GM12878 (cell line): Measurements from ENCODE around the gene CD38. TPM values are rescaled to one million over a fixed set of nuclear protein-coding genes. Genes with fewer than 3 reads are reported as not detected.

ENCODE experiments used
- BACH1 ChIP-seq: fragments of 450-650 bp; IDR thresholded peaks from 2 replicates; pipeline ENCODE4 v1.6.1; 2017; ENCODE audit warnings: mild to moderate bottlenecking, borderline replicate concordance
- BHLHE40 ChIP-seq, 2 experiments: fragments of 450-650 bp in 1 of 2; IDR thresholded peaks; 2 replicates each; pipeline ENCODE4 v1.6.1; 2011 to 2017; ENCODE audit warnings: low read depth in 2 of 2, borderline replicate concordance in 1 of 2, improper control_type of control experiment in 1 of 2, low read length in 1 of 2, mild to moderate bottlenecking in 1 of 2
- CUX1 ChIP-seq: IDR thresholded peaks from 2 replicates; pipeline ENCODE4 v1.6.1; 2012; ENCODE audit warnings: improper control_type of control experiment, low read depth, low read length; ENCODE audit not compliant: insufficient replicate concordance
- EED ChIP-seq: sonication (generic); IDR thresholded peaks from 2 replicates; pipeline ENCODE4 v1.6.1; 2016; ENCODE audit warnings: antibody characterized with exemption, low read depth
- FOS ChIP-seq: IDR thresholded peaks from 3 replicates; pipeline ENCODE4 v1.6.1; 2011; ENCODE audit warnings: borderline replicate concordance; ENCODE audit not compliant: insufficient read length; ENCODE audit errors: extremely low read depth
- IKZF2 ChIP-seq, 2 experiments: fragments of 450-650 bp; IDR thresholded peaks; 2 replicates each; pipeline ENCODE4 v1.6.1; 2017; ENCODE audit warnings: mild to moderate bottlenecking in 2 of 2, moderate library complexity in 2 of 2
- NFIC ChIP-seq: IDR thresholded peaks from 2 replicates; pipeline ENCODE4 v1.6.1; 2012; ENCODE audit warnings: low read depth, mild to moderate bottlenecking, inconsistent platforms, low read length, moderate library complexity
- POLR2AphosphoS5 ChIP-seq: IDR thresholded peaks from 2 replicates; pipeline ENCODE4 v1.6.1; 2011; ENCODE audit warnings: mild to moderate bottlenecking, low read length, inconsistent platforms
- RUNX3 ChIP-seq: IDR thresholded peaks from 2 replicates; pipeline ENCODE4 v1.6.1; 2012; ENCODE audit warnings: low read length, inconsistent platforms
- ZSCAN29 ChIP-seq: fragments of 450-650 bp; IDR thresholded peaks from 2 replicates; pipeline ENCODE4 v1.6.1; 2017; ENCODE audit warnings: mild to moderate bottlenecking, moderate library complexity
- polyA plus RNA-seq, 11 experiments: library from polyadenylated mRNA; depleted of rRNA in 4 of 11; unstranded in 6 of 11; stranded (reverse) in 5 of 11; fragments of >200 nt; fragmentation: Nextera tagmentation in 4 of 11; fragmentation: Illumina TruSeq in 1 of 11; extraction: Ambion mirVana in 4 of 11; extraction: Trizol in 1 of 11; gene quantifications; 1 replicate in 1 of 11; 2 replicates in 10 of 11; pipeline versions ENCODE4 v1.2.1 to v1.2.3, GENCODE V29; 2011 to 2016; ENCODE audit warnings: inconsistent platforms in 2 of 11, missing spikeins in 2 of 11, low read depth in 1 of 11
- total RNA-seq, 4 experiments: library from RNA; depleted of rRNA in 3 of 4; stranded (reverse); fragments of >200 nt in 3 of 4; fragmentation: Illumina TruSeq in 1 of 4; extraction: Trizol in 1 of 4; gene quantifications; 2 replicates each; pipeline versions ENCODE4 v1.2.1 to v1.2.3, GENCODE V29; 2013 to 2021
- TF ChIP-seq, protein P1 (sequence below): fragments of 450-650 bp; IDR thresholded peaks from 2 replicates; pipeline ENCODE4 v1.6.1; 2017; ENCODE audit warnings: mild to moderate bottlenecking, moderate library complexity
- TF ChIP-seq, protein P2 (sequence below): IDR thresholded peaks from 2 replicates; pipeline ENCODE4 v1.6.1; 2012; ENCODE audit warnings: low read length, inconsistent platforms
- TF ChIP-seq, protein P3 (sequence below): fragments of 450-650 bp; conservative IDR thresholded peaks from 2 replicates; pipeline ENCODE4 v1.6.1; 2017; ENCODE audit warnings: mild to moderate bottlenecking, moderate library complexity

The CD38 gene
- total and polyA plus RNA-seq, 10 of the 15 experiments (the other 5 are each of a cell fraction or from before 2014, with no cell fraction given): 3.5 to 39.8 (median 12.7) TPM

GRCh38 chr4:15765910-15766697 is 12.0 kb upstream of the CD38 start (continued):
- TF ChIP-seq, protein P1, sequence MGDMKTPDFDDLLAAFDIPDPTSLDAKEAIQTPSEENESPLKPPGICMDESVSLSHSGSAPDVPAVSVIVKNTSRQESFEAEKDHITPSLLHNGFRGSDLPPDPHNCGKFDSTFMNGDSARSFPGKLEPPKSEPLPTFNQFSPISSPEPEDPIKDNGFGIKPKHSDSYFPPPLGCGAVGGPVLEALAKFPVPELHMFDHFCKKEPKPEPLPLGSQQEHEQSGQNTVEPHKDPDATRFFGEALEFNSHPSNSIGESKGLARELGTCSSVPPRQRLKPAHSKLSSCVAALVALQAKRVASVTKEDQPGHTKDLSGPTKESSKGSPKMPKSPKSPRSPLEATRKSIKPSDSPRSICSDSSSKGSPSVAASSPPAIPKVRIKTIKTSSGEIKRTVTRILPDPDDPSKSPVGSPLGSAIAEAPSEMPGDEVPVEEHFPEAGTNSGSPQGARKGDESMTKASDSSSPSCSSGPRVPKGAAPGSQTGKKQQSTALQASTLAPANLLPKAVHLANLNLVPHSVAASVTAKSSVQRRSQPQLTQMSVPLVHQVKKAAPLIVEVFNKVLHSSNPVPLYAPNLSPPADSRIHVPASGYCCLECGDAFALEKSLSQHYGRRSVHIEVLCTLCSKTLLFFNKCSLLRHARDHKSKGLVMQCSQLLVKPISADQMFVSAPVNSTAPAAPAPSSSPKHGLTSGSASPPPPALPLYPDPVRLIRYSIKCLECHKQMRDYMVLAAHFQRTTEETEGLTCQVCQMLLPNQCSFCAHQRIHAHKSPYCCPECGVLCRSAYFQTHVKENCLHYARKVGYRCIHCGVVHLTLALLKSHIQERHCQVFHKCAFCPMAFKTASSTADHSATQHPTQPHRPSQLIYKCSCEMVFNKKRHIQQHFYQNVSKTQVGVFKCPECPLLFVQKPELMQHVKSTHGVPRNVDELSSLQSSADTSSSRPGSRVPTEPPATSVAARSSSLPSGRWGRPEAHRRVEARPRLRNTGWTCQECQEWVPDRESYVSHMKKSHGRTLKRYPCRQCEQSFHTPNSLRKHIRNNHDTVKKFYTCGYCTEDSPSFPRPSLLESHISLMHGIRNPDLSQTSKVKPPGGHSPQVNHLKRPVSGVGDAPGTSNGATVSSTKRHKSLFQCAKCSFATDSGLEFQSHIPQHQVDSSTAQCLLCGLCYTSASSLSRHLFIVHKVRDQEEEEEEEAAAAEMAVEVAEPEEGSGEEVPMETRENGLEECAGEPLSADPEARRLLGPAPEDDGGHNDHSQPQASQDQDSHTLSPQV: no peak
- peak; percentile 42 to 46; a peak in 2 of 4 replicates for TF ChIP-seq IKZF2 (IDR thresholded peaks at IDR 0.05)
- TF ChIP-seq CUX1: no peak
- peak in 1 of 2 experiments; percentile 26; a peak in 1 of 4 replicates for TF ChIP-seq BHLHE40 (IDR thresholded peaks at IDR 0.05; ENCODE audit: borderline replicate concordance in 1 of 2, low read depth in 2 of 2, low read length in 1 of 2)
- TF ChIP-seq, protein P2, sequence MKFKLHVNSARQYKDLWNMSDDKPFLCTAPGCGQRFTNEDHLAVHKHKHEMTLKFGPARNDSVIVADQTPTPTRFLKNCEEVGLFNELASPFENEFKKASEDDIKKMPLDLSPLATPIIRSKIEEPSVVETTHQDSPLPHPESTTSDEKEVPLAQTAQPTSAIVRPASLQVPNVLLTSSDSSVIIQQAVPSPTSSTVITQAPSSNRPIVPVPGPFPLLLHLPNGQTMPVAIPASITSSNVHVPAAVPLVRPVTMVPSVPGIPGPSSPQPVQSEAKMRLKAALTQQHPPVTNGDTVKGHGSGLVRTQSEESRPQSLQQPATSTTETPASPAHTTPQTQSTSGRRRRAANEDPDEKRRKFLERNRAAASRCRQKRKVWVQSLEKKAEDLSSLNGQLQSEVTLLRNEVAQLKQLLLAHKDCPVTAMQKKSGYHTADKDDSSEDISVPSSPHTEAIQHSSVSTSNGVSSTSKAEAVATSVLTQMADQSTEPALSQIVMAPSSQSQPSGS: peak; percentile 23; the same call in 1 of the 2 replicates
- peak; percentile 83 for TF ChIP-seq RUNX3
- TF ChIP-seq EED: peak; percentile 54
- no peak for TF ChIP-seq NFIC
- no peak for TF ChIP-seq BACH1
- no peak for TF ChIP-seq ZSCAN29
- no peak for TF ChIP-seq POLR2AphosphoS5
- TF ChIP-seq, protein P3, sequence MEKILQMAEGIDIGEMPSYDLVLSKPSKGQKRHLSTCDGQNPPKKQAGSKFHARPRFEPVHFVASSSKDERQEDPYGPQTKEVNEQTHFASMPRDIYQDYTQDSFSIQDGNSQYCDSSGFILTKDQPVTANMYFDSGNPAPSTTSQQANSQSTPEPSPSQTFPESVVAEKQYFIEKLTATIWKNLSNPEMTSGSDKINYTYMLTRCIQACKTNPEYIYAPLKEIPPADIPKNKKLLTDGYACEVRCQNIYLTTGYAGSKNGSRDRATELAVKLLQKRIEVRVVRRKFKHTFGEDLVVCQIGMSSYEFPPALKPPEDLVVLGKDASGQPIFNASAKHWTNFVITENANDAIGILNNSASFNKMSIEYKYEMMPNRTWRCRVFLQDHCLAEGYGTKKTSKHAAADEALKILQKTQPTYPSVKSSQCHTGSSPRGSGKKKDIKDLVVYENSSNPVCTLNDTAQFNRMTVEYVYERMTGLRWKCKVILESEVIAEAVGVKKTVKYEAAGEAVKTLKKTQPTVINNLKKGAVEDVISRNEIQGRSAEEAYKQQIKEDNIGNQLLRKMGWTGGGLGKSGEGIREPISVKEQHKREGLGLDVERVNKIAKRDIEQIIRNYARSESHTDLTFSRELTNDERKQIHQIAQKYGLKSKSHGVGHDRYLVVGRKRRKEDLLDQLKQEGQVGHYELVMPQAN: no peak
- TF ChIP-seq FOS: no peak
